ENCODE results near the gene TUBA3E.
"Not testable (repeated sequence)": the region's sequence is repeated elsewhere in the genome, so short reads cannot be mapped to it uniquely, and the experiment has no call there.

- TF ChIP-seq CTCF (conservative IDR thresholded peaks at IDR 0.05 in 1 of 2, IDR thresholded peaks at IDR 0.05 in 1 of 2; ENCODE audit: low read depth in 1 of 2, low read length in 2 of 2); EZH2 (IDR thresholded peaks at IDR 0.05; ENCODE audit: low read length, missing control alignments): not testable (repeated sequence)
Measured at GRCh38 chr2:130230376-130230775, 32.1 kb upstream of the TUBA3E start.

Data from fibroblast of lung (primary cell).